ENCODE data around the gene DHRS3. TPM values are rescaled to one million over a fixed set of nuclear protein-coding genes. Genes with fewer than 3 reads are reported as not detected.
A peak's percentile ranks its signal among the peaks of the same experiment; 100 is the strongest.
"Not testable (repeated sequence)": the region's sequence is repeated elsewhere in the genome, so short reads cannot be mapped to it uniquely, and the experiment has no call there.

The DHRS3 gene, protein sequence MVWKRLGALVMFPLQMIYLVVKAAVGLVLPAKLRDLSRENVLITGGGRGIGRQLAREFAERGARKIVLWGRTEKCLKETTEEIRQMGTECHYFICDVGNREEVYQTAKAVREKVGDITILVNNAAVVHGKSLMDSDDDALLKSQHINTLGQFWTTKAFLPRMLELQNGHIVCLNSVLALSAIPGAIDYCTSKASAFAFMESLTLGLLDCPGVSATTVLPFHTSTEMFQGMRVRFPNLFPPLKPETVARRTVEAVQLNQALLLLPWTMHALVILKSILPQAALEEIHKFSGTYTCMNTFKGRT
- total RNA-seq (2014; rRNA removed; shearing (Covaris generic)), result 47.3 and 51.5 TPM in 2 replicates

GRCh38 chr1:12617901-12618660 is at the start of gene DHRS3:
TSS of gene DHRS3 (minus strand) at chr1:12618210. CDS start at chr1:12617348, 862 bp downstream.
- peak; percentile 83 for DNase-seq (ENCODE audit: low read depth)

- DNase-seq (ENCODE audit: low read depth), result no peak
Measured at GRCh38 chr1:12666141-12666735, 48.2 kb upstream of the DHRS3 start.

- no peak for DNase-seq (ENCODE audit: low read depth)
Measured at GRCh38 chr1:12665511-12665910, 47.5 kb upstream of the DHRS3 start.

GRCh38 chr1:12662556-12662955 is 44.5 kb upstream of the DHRS3 start:
- DNase-seq (ENCODE audit: low read depth), result no peak

DNA sequence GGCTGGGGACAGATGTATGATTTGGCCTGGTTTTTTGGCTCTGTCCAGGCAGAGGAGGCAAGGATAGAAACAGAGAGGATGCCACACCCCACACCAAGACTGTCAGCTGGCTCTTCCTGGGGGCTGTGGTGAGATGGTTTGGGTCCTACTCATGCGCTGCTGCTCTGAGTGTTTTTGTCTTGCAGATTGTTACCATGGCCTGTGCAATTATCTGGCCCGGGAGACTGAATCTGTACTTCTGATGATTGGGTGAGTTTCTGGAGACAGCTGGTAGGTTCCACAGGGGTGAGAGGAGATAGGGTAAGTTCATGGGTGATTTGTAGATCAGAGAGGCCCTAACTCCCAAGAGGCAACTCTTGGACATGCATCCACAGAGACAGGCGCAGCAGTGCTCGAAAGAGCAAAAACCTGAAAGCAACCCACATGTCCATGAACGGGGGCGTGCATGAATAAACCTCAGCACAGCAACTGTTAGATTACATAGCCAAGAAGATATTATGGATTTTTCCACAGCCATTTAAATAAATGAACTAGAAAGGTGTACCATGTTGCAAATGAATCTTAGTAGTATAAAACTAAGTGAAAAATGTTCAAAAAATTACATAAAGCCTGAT is 43.7 kb upstream of the DHRS3 start:
- DNase-seq (ENCODE audit: low read depth), result no peak

DNA sequence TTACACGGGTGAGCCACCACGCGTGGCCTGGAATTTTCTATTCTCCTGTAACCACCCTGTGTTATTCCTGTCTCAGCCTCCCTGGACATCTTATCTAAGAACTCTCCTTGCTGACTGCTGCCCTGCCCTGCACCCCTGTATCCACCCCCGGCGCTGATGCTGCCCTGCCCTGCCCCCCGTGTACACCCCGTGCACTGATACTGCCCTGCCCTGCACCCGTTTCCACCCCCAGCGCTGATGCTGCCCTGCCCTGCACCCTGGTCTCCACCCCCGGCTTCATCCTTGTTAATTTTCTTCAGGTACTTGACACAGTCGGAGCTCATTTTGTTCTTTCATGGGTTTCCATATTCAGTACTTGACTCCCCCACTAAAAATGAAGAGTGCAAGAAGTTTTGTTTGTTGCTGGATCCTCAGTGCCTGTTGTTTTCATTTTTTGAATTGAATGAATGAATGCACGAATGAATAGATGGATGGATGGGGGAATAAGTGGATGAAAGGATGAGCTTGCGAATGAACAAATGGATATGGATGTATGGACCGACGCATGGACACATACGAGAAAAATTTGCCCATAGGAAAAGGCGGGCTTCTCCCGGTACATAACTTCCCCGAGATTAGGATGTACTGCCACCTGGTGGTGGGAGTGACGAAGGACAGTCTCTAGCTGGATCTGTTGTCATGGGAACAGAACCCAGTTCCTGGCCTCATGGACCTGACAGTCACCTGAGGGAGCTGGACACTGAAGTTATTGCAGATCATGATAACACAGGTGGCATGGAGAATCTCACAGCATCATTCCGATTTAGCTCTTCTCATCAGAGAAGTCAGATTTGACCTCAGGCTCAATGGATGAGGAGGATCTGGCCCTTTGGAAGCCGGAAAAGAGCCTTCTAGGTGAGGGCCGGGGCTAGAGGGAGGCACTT is 40.8 kb upstream of the DHRS3 start:
- DNase-seq (ENCODE audit: low read depth), result peak; percentile 77

GRCh38 chr1:12657885-12658512 is 40.0 kb upstream of the DHRS3 start:
- not testable (repeated sequence) for DNase-seq (ENCODE audit: low read depth)

DNA sequence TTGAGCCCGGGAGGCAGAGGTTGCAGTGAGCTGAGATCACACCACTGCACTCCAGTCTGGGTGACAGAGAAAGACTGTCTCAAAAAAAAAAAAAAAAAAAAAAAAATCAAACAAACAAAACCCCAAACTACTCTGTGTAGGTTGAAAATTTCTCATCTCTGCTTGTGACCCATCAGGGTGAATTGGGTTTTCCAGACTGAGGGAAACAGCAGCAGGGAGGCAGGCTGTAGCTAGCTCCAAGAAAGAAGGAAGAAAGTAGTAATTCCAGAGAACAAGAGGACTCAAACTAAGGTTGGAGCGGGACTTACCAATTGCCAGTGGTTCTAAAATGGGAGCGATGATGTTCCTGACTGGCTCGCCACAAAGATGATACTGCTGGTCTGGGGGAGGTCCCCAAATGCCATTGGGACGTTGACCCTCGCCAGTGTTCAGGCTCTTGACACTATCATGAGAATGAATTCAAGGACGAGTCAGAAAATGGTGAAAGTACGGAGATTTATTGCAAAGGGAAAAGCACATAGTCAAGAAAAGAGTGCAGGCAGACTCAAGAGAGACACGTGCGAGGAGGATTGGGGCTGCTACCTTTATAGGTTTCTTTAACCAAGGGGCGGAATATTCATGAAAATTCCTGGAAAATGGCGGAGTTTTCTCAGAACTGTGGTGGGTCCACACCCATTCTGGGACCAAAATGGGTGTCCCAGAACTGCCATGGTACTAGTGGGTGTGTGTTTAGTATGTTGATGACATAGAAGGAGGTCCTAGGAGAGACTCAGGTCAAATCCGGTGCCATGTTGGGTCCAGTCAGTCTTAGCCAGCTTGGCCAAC is 39.3 kb upstream of the DHRS3 start:
- no peak for DNase-seq (ENCODE audit: low read depth)

DNA sequence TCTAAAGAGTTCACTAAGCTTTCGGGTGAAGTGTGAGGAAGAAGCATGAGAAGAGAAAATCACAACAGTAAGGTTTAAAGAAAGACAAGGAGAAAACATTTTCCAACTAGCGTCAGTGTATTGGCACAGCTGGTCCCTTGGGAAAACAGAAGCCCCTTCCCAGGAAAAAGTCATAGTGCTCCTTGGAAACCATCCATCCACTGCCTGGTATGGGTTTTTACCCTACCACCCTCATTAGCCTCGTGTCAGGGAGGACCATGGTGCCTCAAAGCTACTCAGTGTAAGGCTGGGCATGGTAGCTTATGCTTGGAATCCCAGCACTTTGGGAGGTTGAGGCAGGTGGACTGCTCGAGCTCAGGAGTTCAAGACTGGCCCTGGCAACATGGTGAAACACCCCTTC is 38.6 kb upstream of the DHRS3 start:
- no peak for DNase-seq (ENCODE audit: low read depth)

- no peak for DNase-seq (ENCODE audit: low read depth)
Measured at GRCh38 chr1:12654657-12655056, 36.6 kb upstream of the DHRS3 start.

DNA sequence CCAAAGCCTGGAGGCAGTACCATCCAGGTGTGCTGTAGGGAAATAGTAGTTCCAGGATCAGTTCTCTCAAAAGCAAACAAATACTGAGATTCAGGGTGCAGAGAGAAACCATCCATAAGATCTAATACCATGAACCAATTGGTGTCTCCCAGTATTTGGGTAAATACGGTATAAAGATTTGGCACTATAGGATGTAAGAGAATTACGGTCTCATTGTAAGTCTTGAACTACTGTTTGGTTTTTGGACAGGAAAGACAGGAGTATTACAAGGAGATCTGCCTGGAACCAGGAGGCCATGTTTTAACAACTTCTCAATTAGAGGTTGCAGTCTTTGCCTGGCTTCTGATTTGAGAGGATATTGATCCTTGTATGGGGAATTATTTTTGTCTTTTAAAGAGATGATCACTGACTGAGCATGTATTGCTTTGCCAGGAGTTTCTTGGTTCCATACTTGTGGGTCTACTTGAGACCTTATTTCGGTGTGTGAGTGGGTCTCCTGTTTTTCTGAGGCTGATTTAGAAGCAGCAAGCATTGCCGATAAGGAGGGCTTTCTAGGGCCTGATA is 36.1 kb upstream of the DHRS3 start:
- no peak for DNase-seq (ENCODE audit: low read depth)

DNA sequence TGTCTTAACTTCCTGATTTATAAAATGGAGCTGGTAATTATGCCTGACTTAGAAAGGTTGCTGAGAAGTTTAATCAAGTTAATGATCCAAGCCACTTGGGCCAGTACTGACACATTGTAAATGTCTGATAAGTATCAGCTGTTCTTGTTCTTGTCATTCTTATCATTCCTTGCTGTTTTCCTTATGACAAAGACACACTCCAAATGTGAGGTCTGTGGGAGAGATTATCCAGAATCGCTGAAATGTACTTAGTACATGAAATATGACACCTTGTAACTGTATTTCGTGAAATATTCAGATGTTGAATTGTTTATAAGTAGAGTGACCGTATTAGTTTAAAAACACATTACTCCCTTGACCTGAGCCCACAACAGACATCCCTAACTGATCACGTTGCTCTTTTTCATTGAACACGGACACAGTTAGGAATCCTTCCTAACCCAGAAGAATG is 32.0 kb upstream of the DHRS3 start:
- peak; percentile 52 for DNase-seq (ENCODE audit: low read depth)

DNA sequence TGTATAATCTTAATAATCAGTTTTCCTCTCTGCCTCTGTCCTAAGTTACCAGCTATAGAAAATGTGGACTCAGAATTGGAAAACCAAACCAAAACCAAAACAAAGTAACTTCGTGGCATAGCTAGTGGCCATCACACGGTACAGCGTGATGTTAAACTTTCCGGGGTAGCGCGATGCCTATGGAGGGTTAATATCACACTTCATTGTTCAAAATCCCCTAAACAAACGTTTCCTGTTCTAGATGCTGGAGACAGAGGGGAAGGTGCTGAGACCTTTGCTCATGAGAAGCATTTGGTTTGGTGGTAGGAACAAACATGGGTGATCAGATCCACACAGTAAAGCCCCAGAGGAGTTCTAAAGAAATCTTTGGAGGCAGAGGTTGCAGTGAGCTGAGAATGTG is 30.7 kb upstream of the DHRS3 start:
- DNase-seq (ENCODE audit: low read depth), result no peak

DNA sequence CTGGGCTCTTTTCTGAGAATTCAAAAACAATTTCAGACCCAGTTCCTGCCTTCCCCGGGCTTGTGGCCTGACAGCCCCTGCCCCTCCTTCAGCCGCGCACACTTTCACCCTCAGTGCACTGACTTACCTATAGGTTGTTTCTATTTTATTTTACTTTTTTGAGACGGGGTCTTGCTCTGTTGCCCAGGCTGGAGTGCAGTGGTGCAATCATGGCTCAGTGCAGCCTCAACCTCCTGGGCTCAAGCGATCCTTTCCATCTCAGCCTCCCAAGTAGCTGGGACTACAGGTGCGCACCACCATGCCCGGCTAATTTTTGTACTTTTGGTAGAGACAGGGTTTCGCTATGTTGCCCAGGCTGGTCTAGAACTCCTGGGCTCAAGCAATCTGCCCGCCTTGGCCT is 27.4 kb upstream of the DHRS3 start:
- DNase-seq (ENCODE audit: low read depth), result not testable (repeated sequence)

DNA sequence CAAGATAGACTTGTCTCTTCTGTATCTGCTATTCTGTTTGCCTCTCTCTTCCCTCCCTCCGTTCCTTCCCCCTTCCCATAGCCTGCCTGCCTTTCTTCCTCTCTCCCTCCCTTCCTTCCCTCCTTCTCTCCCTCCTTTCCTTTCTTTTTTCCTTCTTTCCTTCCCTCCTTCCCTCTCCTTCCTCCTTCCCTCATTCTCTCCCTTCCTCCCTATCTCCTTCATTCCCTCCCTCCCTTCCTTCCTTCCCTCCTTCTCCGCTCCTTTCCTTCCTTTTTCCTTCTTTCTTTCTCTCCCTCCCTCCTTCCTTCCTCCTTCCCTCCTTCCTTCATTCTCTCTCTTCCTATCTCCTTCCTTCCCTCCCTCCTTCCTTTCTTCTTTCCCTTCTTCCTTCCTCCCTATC is 26.8 kb upstream of the DHRS3 start:
- no peak for DNase-seq (ENCODE audit: low read depth)

DNA sequence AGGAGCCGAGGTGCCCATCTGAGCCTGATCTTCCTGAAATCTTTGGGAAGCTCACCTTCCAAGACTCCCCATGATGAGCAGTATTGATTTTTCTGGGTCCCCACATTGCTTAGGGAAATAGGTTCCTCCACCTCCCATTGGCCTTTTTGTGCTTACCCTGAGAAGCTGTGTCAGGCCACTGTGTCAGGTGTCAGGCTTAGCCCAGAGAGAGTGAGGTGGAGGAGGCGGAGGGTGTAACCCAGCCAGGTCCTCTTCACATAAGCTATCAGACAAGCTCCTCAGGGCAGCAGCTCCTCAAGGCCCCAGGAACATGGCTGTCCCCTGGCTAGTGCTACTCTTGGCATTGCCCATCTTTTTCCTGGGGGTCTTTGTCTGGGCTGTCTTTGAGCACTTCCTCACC is 26.2 kb upstream of the DHRS3 start:
- DNase-seq (ENCODE audit: low read depth), result no peak

GRCh38 chr1:12643785-12644184 is 25.8 kb upstream of the DHRS3 start, which contains the start of gene AADACL4:
TSS of gene AADACL4 (plus strand) at chr1:12644085. CDS start at chr1:12644547, 462 bp downstream.
- no peak for DNase-seq (ENCODE audit: low read depth)

GRCh38 chr1:12643079-12643478 is 25.1 kb upstream of the DHRS3 start:
- no peak for DNase-seq (ENCODE audit: low read depth)

DNA sequence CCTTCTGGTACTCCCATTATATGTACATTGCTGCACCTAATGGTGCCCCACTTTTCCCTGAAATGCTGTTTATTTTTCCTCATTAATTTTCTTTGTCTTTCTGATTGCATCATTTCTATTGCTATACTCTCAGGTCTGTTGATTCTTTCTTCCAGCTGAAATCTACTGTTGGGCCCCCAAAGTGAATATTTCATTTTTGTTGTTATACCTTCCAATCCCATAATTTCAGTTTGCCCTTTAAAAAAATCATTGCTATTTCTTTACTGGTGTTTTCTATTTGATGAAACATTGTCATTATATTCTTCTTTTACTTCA is 22.9 kb upstream of the DHRS3 start:
- DNase-seq (ENCODE audit: low read depth), result no peak

All from M059J (cell line).